DND-41 (cell line): ENCODE measurements around the gene SCAMP1.

ENCODE experiments used
- ATAC-seq: fragments of 200-7000 bp; cut with Tn5 transposase; 3 replicates; pipeline ENCODE4 v1.9.1; 2021; ENCODE audit warnings: low read depth; ENCODE audit not compliant: insufficient read depth
- DNase-seq: peaks from one replicate; pipeline ENCODE4 v3.0.0-alpha.2; 2020
- H2AFZ ChIP-seq: 2 replicates; pipeline ENCODE4 v1.6.0; 2012; ENCODE audit warnings: low read depth, low read length
- H3K27ac ChIP-seq: 2 replicates; pipeline ENCODE4 v1.5.1; 2012; ENCODE audit warnings: low read length, inconsistent platforms
- H3K27me3 ChIP-seq: fragments of 200-600 bp; sonication (generic); 2 replicates; pipeline ENCODE4 v1.6.0; 2012; ENCODE audit warnings: low read length, mild to moderate bottlenecking, inconsistent platforms; ENCODE audit not compliant: insufficient read depth, poor library complexity
- H3K36me3 ChIP-seq: 2 replicates; pipeline ENCODE4 v1.5.1; 2012; ENCODE audit warnings: low read length, inconsistent platforms; ENCODE audit not compliant: insufficient read depth
- H3K4me1 ChIP-seq: 2 replicates; pipeline ENCODE4 v1.5.1; 2012; ENCODE audit warnings: mild to moderate bottlenecking, low read length; ENCODE audit not compliant: insufficient read depth
- H3K4me2 ChIP-seq: 2 replicates; pipeline ENCODE4 v1.6.0; 2012; ENCODE audit warnings: mild to moderate bottlenecking, moderate library complexity, low read length, inconsistent platforms; ENCODE audit not compliant: insufficient read depth
- H3K4me3 ChIP-seq, 2 experiments: fragments of 200-600 bp in 1 of 2; shearing (Covaris generic) in 1 of 2; 2 replicates each; pipeline ENCODE4 v1.5.1; 2012 to 2016; ENCODE audit warnings: inconsistent platforms in 2 of 2, low read length in 2 of 2, mild to moderate bottlenecking in 2 of 2, low read depth in 1 of 2, moderate library complexity in 1 of 2
- H3K79me2 ChIP-seq: 2 replicates; pipeline ENCODE4 v1.6.0; 2012; ENCODE audit warnings: low read length, inconsistent platforms; ENCODE audit not compliant: insufficient read depth
- H3K9ac ChIP-seq: 2 replicates; pipeline ENCODE4 v1.6.0; 2012; ENCODE audit warnings: low read depth, mild to moderate bottlenecking, inconsistent platforms, low read length, moderate library complexity
- H3K9me3 ChIP-seq: 2 replicates; pipeline ENCODE4 v1.5.1; 2012; ENCODE audit warnings: low read length, moderate library complexity, mild to moderate bottlenecking, inconsistent platforms; ENCODE audit not compliant: insufficient read depth, severe bottlenecking
- H4K20me1 ChIP-seq: 2 replicates; pipeline ENCODE4 v1.6.0; 2012; ENCODE audit warnings: low read length; ENCODE audit not compliant: insufficient read depth
- EZH2 ChIP-seq: IDR thresholded peaks from 3 replicates; pipeline ENCODE4 v1.6.1; 2012; ENCODE audit warnings: borderline replicate concordance, low read depth, mild to moderate bottlenecking, moderate library complexity, low read length, inconsistent platforms; ENCODE audit not compliant: severe bottlenecking
- TF ChIP-seq, protein P1 (sequence below): IDR thresholded peaks from 2 replicates; pipeline ENCODE4 v1.5.1; 2012; ENCODE audit warnings: borderline replicate concordance, low read length, moderate library complexity, mild to moderate bottlenecking; ENCODE audit not compliant: poor library complexity, severe bottlenecking; ENCODE audit errors: extremely low read depth

Gene SCAMP1

DNA sequence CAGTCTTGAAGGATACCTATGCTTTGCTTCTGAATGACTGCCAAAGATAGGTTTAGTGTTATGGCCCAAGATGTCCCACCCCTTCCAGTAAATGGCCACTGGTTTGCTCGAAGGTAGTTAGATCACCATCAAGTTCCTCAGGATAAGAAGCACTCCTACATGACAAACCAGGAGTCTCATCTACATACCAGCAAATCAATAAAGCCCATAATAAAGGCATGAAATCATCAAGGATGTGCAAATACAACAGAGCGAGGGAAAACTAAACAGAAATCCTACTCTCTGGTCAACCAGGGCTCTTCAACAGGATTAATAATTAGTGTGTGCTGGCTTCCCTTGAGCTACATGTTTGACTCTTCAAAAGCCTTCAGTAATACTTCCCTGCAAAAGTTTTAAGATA, 147.1 kb downstream of the SCAMP1 start:
- no peak for DNase-seq
- Histone ChIP-seq H3K4me1 (peaks cover 12% of the 10 kb centered on the region), H3K4me2 (no peak overlapping the region), H4K20me1 (no peaks in the 10 kb centered on the region), H3K27ac (no peak overlapping the region), H3K36me3 (no peaks in the 10 kb centered on the region), H3K9me3 (no peaks in the 10 kb centered on the region), H3K4me3 (no peak overlapping the region), H3K9ac (no peak overlapping the region), H3K79me2 (no peaks in the 10 kb centered on the region), H3K27me3 (peaks cover 44% of the 10 kb centered on the region), H2AFZ (no peak overlapping the region)
- TF ChIP-seq, protein P1, sequence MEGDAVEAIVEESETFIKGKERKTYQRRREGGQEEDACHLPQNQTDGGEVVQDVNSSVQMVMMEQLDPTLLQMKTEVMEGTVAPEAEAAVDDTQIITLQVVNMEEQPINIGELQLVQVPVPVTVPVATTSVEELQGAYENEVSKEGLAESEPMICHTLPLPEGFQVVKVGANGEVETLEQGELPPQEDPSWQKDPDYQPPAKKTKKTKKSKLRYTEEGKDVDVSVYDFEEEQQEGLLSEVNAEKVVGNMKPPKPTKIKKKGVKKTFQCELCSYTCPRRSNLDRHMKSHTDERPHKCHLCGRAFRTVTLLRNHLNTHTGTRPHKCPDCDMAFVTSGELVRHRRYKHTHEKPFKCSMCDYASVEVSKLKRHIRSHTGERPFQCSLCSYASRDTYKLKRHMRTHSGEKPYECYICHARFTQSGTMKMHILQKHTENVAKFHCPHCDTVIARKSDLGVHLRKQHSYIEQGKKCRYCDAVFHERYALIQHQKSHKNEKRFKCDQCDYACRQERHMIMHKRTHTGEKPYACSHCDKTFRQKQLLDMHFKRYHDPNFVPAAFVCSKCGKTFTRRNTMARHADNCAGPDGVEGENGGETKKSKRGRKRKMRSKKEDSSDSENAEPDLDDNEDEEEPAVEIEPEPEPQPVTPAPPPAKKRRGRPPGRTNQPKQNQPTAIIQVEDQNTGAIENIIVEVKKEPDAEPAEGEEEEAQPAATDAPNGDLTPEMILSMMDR, result no peak
- no peak for TF ChIP-seq EZH2
- ATAC-seq, result no peak

DNA sequence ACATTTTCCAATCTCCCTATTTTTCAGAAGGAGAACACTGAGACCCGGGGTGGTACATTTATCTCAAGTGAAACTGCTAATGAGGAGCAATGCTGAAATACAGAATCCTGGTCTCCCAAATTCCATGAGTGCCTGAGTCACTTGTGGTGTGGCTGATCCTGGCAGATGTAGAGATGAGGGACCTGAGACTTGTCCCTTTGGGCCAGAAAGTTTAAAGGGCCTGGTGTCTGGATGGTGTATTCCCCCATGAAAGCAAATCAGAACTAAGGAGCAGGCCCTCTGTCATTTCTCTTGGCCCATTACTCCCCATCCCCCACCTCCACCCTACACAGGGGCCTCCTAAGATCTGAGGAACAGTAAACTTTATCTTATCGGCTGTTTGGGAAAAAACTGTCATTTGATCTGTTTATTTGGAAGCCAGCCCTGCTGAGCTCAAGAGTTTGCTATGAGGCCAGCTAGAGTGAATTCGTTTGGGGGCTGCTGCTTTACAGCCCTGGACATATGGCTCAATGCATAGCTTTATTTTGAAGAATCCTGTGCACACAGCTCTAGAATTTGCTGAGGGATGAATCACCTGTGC, 147.9 kb downstream of the SCAMP1 start:
- Histone ChIP-seq H3K4me2 (no peak overlapping the region), H3K27me3 (peaks cover 44% of the 10 kb centered on the region), H3K36me3 (no peaks in the 10 kb centered on the region), H3K4me3 (no peak overlapping the region), H3K9ac (no peak overlapping the region), H2AFZ (no peak overlapping the region), H3K9me3 (no peaks in the 10 kb centered on the region), H3K4me1 (peaks cover 12% of the 10 kb centered on the region), H3K27ac (no peak overlapping the region), H3K79me2 (no peaks in the 10 kb centered on the region), H4K20me1 (no peaks in the 10 kb centered on the region)
- DNase-seq (no peak), ATAC-seq (no peak)
- TF ChIP-seq, protein P1, result no peak
- TF ChIP-seq EZH2, result no peak

DNA sequence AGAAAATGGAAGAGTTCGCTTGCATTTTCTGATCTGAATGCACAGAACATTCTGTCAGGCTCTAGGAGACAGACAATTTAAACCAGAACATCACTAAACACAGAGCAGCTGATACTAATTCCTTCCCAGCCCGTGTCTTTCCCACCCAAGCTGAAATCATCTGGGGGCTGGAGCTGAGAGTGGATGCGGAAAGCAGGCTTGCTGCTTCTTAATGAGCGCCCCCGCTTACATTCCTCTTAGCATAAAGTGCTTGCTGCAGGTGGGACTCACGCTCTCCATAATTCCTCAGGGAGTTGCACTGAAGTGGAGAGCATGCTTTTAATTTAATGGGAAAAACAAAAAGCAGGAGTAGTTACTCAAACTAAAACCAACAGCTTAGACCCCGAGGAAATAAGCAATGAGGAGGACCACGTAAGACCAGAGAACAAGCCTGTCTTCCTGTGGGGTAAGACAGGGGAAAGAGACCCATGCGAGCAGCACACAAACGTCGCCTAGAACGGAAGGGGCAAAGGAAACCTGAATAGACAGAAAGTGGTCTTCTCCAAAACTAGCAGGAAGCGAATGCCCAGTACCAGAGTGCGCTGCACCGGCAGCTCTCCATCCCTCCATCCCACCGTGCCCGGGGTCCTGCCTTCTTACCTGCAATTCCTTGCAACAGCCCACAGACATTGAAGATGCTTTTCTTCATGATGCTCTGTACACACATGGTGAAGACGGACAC, 148.9 kb downstream of the SCAMP1 start:
- H3K27ac ChIP-seq, result no peak overlapping the region
- H3K4me1 ChIP-seq, result peaks cover 12% of the 10 kb centered on the region
- no peaks in the 10 kb centered on the region for H3K36me3 ChIP-seq
- 0 out of 3 replicates have a peak, but pooled peaks have one; percentile 32 for ATAC-seq
- H3K4me3 ChIP-seq, result 0 out of 4 replicates have a peak overlapping the region, but pooled peaks of 1 of the 2 experiments have one; percentile 42
- peaks cover 44% of the 10 kb centered on the region for H3K27me3 ChIP-seq
- H3K79me2 ChIP-seq, result no peaks in the 10 kb centered on the region
- H2AFZ ChIP-seq, result no peak overlapping the region
- H4K20me1 ChIP-seq, result no peaks in the 10 kb centered on the region
- H3K4me2 ChIP-seq, result peak overlapping the region; percentile 61
- no peak overlapping the region for H3K9ac ChIP-seq
- TF ChIP-seq EZH2, result no peak
- H3K9me3 ChIP-seq, result no peaks in the 10 kb centered on the region
- DNase-seq, result no peak
